Measurements from ENCODE around the gene PRKACG. TPM values are rescaled to one million over a fixed set of nuclear protein-coding genes. Genes with fewer than 3 reads are reported as not detected.
"Not testable (repeated sequence)": the region's sequence is repeated elsewhere in the genome, so short reads cannot be mapped to it uniquely, and the experiment has no call there.

Gene PRKACG
- under 1 TPM in 4 of 12 donors, not detected in 8; 0.11 to 0.13 (median 0.12) TPM for polyA plus RNA-seq (ENCODE audit: insufficient read length in 12 of 12)
- long read RNA-seq, donor 1, result 0 reads
- long read RNA-seq, donor 2, result 0 reads
- long read RNA-seq, donor 3, result 0 reads
- long read RNA-seq, donor 4, result 0 reads
- long read RNA-seq, donor 5, result 0 reads
- long read RNA-seq, donor 6, result 0 reads
- long read RNA-seq, donor 7, result 0 reads
- long read RNA-seq, donor 8, result 0 reads
- long read RNA-seq, donor 9, result 0 reads
- long read RNA-seq, donor 10, result 0 reads
- long read RNA-seq, donor 11, result 0 reads

DNA sequence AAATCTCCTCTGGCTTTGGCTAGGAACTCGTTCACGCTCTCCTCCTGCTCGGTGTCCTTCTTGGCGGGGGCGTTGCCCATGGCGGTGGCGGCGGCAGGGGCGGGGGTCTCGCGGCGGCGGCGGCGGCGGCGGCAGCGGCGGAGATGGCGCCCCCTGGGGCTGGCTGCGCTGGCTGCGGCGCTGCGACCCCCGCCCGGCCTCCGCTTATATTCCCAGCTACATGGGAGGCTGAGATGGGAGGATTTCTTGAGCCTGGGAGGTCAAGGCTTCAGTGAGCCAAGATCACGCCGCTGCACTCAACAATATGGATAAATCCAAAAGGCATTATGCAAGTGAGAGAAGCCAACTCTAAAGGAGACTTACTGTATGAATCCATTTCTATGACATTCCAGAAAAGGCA is at the start of gene PRKACG:
Gene PRKACG, minus strand, starts transcription at position 101 of the 400 bp plus-strand sequence. Its CDS starts 21 bp downstream, at position 80.
- no peak for DNase-seq

DNA sequence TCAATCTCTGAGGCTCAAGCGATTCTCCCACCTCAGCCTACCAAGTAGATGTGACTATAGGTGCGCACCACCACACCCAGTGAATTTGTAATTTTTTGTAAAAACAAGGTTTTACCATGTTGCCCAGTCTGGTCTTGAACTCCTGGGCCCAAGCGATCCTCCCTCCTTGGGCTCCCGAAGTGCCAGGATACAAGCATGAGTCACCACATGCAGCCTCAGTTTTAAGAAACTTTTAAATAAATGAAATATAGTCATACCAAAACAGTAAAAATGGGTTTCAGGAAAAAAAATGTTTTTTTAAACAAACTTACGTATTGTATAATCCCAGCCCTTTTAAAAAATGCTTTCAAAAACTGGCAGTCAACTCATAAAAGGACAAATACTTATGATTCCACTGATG is 48.3 kb upstream of the PRKACG start:
- no peak for DNase-seq

DNA sequence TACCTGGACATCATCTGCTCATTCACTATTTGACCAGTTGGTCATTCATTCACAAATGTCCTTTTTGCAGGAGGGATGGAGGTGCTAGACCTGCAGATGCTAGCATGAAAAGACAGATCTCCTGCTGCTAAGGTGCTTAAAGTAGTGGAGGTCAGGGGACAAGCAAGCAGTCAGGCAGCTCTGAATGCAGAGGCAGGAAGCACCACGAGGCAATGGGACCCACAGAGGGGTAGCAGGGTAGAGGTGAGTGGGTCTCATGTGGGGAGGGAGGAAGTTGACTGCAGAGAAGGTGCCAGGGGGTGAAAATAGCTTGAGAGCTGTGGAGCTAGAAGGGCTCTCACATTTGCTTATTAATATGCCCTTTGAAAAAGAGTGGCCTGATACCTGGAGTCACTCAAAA is 46.9 kb upstream of the PRKACG start:
- no peak for DNase-seq

DNA sequence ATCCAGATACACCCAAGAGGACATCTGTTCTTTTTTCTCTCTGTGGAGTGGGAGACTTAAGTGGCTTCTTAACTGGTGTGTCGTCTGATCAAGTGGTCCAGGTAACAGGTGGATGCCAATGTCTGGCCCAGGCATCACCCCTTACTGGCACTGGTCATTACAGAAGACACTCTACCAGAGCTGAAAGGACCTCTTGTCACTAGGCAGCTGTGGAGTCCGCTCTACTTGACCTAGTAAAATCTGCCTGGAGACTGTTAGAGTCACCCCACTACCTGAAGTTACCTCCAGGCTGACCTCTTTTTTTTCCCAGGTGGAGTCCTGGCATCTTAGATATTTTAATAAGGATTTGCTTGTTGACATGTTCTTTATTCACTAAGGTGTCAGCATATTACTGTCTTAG is 44.2 kb upstream of the PRKACG start:
- no peak for DNase-seq

DNA sequence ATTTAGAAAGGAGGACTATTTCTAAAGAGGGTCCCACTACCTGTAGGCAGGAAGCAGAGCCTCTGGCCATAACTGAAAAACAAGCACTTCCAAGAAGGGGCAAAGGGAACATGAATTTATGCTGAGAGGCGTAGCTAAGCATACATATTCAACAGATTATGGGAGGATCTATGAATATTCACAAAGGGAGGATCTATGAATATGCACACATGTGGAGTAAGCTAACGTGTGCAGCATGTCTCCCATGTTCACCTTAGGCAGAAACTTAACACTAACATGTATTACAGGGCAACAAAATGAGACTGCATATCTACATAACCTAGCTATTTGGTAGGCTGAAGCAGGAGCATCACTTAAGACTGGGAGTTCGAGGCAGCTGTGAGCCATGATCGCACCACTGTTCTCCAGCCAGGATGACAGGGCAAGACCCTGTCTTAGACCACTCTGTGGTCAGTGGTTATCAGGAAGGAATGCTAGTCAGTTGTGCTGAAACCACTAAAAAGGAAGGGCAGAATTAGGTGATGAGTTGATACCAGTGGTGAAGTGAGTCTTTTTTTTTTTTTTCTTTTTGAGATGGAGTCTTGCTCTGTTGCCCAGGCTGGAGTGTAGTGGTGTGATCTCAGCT is 42.4 kb upstream of the PRKACG start:
- DNase-seq, result no peak

DNA sequence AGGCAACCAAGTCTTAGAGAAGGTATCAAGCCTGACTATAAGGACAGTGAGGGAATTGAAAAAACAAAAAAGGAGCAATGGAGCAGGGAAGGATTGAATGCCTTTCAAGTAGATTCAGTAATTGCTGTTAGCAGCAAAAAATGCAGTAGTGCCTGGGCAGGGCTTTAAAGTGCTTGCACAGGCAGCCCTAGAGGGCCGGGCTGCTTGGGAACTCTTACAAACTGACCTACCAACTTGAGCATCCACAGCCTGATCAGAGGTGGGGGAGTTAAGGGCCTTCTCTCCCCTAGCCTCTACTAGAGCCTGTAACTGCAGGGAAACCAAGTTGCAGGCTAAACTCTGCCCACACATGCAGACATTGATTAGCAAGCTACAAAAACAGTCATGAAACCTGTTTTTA is 41.1 kb upstream of the PRKACG start:
- DNase-seq, result no peak

DNA sequence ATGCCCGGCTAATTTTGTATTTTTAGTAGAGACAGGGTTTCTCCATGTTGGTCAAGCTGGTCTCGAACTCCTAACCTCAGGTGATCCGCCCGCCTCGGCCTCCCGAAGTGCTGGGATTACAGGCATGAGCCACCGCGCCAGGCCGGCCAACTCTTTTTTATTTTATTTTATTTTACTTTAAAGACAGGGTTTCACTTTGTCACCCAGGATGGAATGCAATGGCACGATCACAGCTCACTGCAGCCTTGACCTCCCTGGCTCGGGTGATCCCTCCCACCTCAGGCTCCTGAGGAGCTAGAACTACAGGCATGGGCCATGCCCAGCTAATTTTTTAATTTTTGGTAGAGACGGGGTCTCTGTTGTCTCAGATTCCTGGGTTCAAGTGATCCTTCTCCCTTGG is 37.0 kb upstream of the PRKACG start:
- DNase-seq, result not testable (repeated sequence)

DNA sequence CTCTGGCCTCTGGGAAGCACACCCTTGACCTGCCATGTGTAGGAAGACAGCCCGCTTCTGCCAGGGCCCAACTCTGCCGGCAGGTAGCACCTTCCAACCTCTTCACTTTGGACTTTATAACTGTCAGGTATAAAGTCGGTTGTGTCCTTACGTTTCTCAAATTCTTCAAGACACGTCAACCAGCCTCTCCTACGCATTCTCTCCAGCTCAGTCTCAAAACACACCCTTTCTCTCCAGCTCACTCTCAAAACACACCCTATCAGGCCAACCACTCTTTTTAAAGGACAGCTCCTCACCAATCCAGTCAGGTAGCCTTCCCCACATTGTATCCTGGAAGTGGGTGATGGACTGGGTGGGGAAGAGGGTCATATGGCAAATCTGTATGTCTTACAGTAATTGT is 35.2 kb upstream of the PRKACG start:
- no peak for DNase-seq

DNA sequence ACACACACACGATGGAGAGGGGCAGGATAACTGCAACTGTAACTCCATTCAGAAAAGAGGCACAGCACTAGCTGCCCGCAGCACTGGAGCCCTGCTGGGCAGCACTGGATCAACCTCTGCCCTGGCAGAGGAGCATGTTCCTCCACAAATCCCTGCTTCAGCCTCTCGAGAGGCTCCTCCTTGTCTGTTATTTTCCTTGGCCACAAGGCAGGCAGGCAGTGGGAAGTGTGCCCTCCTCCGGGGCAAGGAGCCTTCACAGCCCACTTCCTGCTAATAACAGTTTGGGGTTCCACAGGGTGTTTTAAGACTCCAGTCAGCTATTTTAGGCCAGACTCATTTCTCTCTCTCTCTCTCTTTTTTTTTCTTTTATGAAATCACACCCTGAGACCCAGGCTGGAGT is 33.5 kb upstream of the PRKACG start:
- DNase-seq, result no peak

DNA sequence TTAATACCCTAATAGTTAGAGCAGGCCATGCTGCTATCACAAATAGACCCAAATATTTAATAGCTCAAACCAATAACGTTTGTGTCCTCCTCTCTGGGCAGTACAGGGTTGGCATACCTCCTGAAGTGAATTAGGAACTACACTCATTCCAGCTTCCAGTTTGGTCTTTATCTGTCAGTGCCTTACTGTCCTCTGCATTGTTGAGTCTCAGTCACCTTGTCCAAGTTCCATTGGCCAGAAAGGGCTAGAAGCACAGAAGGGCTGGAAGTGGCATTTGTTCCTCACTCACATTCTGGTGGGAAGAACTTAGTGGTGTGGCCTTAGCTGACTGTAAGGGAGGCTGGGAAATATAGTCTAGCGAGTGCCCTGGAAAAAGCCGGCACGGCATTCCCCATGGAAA is 32.8 kb upstream of the PRKACG start:
- DNase-seq, result no peak

DNA sequence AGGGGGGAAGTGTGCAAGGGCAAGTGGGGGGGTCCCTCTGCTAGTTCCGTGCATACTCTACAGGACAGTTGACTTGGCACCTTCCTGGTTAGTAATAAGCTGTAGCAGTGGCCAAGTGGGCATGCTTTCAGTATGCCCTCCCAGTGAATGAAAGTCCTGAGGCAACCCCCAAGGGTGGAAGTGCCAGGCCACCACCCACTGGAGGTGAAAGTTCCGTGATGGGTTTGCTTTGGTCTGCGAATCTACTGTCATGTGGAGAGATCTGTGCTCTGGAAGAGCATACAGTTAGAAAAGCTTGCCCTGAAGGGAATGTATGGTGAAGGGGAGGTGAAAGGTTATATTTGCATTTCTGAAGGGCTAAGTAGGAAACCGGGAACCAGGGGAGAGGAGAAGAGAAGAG is 31.9 kb upstream of the PRKACG start:
- DNase-seq, result no peak

DNA sequence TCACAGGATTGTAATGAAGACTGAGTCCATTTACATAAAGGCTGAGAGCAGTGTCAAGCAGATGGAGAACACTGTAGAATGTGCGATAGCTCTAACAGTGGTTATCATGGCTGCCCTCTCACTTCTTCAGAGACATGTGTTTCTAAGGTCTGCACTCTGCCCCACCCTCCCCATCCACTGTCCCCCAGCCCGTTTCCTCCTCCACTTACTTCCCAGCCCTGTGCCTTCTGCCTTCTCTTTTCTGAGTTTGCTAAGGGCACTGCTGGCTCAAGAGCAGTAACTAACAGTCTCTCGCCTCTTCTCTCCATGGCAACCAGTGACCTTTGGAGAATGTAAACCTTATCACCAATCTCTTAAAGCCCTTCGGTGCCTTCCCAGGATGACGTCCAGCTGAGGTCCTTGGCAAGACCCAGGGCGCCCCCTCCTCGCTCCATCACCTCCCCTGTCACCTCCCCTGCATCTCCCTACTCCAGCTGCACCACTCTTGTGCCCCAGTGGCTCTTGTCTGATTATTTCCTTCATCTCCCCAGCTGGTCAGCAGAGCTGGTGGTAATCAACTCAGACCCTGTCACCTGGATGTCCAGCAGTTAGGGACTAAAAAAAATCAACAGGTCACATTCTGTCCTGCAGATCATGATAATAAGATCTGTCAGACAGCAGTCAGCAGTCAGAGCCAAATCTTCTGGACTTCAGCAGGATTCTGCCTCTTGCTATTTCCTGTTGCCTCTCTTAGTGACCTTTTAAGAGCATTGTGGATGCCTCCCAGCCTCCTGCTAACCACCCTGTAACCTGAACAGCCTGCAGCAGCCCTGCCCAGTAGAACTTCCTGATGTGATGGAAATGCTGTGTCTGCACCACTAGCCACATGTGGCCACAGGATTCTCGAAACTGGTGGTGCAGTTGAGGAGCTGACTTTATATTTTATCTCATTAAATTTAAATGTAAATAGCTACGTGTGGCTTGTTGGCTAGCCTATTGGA is 30.6 kb upstream of the PRKACG start:
- DNase-seq, result no peak

DNA sequence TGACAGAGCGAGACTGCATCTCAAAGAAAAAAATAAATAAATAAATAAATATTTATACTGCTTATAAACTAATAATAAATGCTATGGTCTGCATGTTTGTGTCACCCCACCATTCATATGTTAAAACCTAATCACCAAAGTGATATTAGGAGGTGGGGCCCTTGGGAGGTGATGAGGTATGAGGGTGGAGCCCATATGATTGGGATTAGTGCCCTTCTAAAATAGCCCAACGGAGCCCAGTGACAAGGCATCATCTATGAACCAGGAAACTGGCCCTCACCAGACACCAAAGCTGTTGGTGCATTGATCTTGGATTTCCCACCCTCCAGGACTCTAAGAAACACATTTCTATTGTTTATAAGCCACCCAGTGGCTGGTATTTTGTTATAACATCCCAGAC is 26.7 kb upstream of the PRKACG start:
- no peak for DNase-seq

DNA sequence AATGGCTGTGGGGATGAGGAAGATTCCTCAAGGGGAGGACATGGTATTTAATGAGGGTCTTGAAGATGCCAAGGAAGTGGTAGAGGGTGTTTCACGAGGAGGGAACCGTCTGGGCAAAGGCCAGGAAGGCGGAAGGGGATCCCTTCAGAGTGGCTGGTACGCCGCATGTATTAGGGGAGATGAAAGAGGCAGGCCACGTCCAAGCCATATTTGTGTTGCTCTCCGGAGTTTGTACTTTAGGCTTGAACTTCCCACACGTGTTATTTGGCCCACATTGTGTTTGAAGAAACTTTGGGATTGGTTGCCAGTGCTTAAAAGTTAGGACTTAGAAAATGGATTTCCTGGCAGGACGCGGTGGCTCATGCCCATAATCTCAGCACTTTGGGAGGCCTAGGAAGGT is 22.9 kb upstream of the PRKACG start:
- no peak for DNase-seq

DNA sequence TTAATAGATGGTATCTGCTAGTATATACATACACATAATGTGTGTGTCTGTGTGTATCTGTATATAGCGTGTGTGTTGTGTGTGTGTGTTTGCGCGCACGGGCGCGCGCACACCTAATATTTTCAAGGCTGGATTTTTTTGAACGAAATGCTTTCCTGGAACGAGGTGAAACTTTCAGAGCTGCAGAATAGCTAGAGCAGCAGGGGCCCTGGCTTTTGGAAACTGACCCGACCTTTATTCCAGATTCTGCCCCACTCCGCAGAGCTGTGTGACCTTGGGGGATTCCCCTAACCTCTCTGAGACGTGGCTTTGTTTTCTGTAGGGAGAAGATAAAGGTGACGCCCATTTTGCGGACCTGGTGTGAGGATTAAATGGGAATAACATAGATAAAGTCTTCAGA is 22.4 kb upstream of the PRKACG start:
- DNase-seq, result no peak

DNA sequence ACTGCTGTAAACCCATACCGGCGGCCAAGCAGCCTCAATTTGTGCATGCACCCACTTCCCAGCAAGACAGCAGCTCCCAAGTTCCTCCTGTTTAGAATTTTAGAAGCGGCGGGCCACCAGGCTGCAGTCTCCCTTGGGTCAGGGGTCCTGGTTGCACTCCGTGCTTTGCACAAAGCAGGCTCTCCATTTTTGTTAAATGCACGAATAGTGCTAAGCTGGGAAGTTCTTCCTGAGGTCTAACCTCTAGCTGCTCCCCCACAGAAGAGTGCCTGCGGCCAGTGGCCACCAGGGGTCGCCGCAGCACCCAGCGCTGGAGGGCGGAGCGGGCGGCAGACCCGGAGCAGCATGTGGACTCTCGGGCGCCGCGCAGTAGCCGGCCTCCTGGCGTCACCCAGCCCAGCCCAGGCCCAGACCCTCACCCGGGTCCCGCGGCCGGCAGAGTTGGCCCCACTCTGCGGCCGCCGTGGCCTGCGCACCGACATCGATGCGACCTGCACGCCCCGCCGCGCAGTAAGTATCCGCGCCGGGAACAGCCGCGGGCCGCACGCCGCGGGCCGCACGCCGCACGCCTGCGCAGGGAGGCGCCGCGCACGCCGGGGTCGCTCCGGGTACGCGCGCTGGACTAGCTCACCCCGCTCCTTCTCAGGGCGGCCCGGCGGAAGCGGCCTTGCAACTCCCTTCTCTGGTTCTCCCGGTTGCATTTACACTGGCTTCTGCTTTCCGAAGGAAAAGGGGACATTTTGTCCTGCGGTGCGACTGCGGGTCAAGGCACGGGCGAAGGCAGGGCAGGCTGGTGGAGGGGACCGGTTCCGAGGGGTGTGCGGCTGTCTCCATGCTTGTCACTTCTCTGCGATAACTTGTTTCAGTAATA is 21.8 kb upstream of the PRKACG start, which contains the start of gene FXN:
Gene FXN, plus strand, starts transcription at position 315 of the 871 bp plus-strand sequence. Its CDS starts 31 bp downstream, at position 346.
- DNase-seq, result peak; percentile 86

DNA sequence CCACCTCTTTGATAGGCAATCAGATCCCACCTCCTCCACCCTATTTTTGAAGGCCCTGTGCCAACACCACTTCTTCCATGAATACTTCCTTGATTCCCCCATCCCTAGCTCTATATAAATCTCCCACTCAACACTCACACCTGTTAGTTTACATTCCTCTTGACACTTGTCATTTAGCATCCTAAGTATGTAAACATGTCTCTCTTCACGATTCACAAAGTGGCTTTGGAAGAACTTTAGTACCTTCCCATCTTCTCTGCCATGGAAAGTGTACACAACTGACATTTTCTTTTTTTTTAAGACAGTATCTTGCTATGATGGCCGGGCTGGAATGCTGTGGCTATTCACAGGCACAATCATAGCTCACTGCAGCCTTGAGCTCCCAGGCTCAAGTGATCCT is 20.2 kb upstream of the PRKACG start:
- DNase-seq, result no peak

DNA sequence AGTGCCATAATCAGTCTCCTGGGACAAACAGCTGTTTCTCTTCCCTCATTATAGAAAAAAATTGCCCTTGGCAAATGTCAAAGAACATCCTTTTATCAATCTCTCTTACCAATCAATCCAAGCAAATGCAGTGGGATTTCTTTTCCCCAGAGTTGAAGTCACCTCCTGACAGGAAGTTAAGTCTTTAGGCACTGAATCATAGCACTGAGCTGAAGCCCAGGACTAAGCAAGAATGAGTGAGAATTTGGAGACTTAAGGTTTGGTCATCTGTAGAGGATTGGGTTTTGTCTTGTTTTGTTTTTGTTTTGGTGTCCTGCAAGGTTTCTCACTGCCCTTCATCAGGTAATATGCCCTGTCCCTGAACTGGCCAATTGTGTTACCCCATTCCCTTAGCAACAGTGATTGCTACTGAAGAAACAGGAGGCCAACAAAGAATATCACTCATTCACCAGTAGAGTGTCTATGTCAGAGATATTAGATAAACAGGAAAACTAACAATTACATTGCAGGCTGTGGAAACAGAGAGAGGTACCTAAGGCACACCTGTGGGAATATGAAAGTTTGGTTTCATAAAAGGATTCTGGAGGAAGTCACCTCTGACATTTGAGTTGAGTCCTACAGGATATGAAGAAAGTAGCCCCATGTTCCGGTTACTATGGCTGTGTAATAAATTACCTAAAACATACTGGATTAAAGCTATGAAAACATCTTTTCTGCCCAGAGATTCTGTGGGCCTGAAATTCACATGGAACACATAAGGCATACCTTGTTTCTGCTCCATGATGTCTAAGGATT is 17.1 kb upstream of the PRKACG start:
- DNase-seq, result no peak

DNA sequence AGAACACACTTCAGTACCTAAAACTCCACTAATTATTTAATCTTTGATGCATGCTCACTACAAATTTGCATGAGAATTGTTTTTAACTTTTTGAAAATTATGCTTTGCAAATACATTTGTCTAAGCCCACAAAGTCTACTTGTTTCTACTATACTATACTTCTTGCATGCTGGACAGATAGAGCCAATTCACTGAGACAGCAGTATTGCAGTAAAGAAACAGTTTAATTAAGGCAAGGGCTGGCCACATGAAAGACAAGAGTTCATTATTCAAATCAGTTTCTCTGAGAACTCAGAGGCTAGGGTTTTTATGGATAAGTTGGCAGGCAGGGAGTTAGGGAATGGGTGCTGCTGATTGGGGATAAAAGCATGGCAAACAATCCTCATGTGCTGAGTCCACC is 15.6 kb upstream of the PRKACG start:
- DNase-seq, result no peak

DNA sequence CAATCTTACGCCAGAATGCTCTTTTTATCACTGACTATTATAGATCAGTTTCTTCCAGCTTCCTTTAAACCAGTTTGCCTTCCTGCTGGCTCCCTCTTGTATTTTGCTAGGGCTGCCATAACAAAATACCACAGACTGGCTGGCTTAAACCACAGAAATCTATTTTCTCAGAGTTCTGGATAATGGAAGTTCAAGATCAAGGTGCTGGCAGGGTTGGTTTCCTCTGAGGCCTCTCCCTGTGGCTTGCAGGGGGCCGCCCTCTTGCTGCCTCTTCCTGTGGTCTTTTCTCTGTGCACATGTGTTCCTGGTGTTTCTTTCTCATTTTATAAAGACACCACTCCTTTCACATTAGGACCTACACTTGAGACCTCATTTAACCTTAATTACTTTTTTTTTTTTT is 14.8 kb upstream of the PRKACG start:
- no peak for DNase-seq

Data from muscle of arm (tissue), 14 donors.